Effector memory CD4-positive, alpha-beta T cell (primary cell): Measurements from ENCODE around the gene COL21A1.

Experiments used
- DNase-seq, 3 donors: peaks; one replicate each; pipeline ENCODE4 v3.0.0-alpha.2; 2020
- H3K27ac ChIP-seq: 2 replicates; pipeline ENCODE4 v1.7.0; 2013; ENCODE audit warnings: mild to moderate bottlenecking, low read length, moderate library complexity; ENCODE audit not compliant: insufficient read depth, poor library complexity, severe bottlenecking
- H3K27me3 ChIP-seq: replicated peaks from 2 replicates; pipeline ENCODE4 v1.7.0; 2013; ENCODE audit warnings: mild to moderate bottlenecking, low read length; ENCODE audit not compliant: insufficient read depth, control insufficient read depth, poor library complexity, severe bottlenecking
- H3K36me3 ChIP-seq: 2 replicates; pipeline ENCODE4 v1.7.0; 2013; ENCODE audit warnings: mild to moderate bottlenecking, low read length, moderate library complexity; ENCODE audit not compliant: control insufficient read depth, insufficient read depth
- H3K4me1 ChIP-seq: 2 replicates; pipeline ENCODE4 v1.7.0; 2013; ENCODE audit warnings: low read length, mild to moderate bottlenecking; ENCODE audit not compliant: control insufficient read depth, insufficient read depth, poor library complexity, severe bottlenecking
- H3K4me3 ChIP-seq: 2 replicates; pipeline ENCODE4 v1.7.0; 2013; ENCODE audit warnings: low read length, low read depth, mild to moderate bottlenecking; ENCODE audit not compliant: insufficient read depth, poor library complexity, severe bottlenecking
- H3K9me3 ChIP-seq: 2 replicates; pipeline ENCODE4 v1.7.0; 2013; ENCODE audit warnings: mild to moderate bottlenecking, low read length, moderate library complexity; ENCODE audit not compliant: control insufficient read depth

The COL21A1 gene

DNA sequence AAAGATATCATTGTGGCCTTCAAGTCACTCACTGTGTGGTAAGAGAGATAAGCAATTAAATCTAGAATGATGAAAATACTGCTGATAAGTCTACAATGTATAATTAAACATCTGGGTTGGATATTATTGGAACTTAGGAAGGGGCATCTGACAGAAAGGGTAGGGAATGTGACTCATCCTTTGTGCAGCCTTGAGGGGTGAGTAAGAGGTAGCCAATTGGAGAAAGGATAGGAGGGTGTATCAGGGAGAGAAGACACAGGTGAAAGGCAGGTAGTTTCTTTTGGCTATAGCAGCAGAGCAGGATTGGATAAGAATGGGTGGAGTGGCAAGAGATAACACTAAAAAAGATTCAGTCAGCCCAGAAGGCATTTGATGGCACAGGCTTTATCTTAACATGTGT, 182.0 kb downstream of the COL21A1 start:
- no peak overlapping the region for H3K4me3 ChIP-seq
- H3K27ac ChIP-seq, result no peak overlapping the region
- H3K27me3 ChIP-seq, result no peaks in the 10 kb centered on the region
- DNase-seq, result no peak
- no peaks in the 10 kb centered on the region for H3K9me3 ChIP-seq
- no peaks in the 10 kb centered on the region for H3K36me3 ChIP-seq
- H3K4me1 ChIP-seq, result no peaks in the 10 kb centered on the region

DNA sequence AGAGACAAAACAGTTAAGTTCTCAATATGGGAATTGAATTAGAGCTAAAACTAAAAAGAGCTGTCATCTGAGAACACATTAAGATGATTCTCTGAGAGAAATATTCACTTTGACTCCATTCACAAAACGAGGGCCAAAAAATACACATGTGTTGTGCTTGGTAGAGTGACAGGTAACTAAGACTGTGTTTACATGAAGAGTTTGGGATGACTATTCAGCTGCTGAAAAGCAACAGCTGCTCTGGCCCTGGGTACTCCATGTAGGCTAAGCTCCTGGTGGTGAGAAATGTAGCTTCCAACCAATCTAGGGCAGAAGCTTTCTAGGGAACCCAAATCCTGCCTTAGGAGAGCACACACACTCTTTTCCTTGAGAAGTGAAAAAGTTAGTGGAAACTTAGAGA, 184.5 kb downstream of the COL21A1 start:
- no peaks in the 10 kb centered on the region for H3K36me3 ChIP-seq
- H3K9me3 ChIP-seq, result no peaks in the 10 kb centered on the region
- no peaks in the 10 kb centered on the region for H3K27me3 ChIP-seq
- no peak overlapping the region for H3K4me3 ChIP-seq
- DNase-seq, result no peak
- H3K27ac ChIP-seq, result no peak overlapping the region
- no peaks in the 10 kb centered on the region for H3K4me1 ChIP-seq

DNA sequence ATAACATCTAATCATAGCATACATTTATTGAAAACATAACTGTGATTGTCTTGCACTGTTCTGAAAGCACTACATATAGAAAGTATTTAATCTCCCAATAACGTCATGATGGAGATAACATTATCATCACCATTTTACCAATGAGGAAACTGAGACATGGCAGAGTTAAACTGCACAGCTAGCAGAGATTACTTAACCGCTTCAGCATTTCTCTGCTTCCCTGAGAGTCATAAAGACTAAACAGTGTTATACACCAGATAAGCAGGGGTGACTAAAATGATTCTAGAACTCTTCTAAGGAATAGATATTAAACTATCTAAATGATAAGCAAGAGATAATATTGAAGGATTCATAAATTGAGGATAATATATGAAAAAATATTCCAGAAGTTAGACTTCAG, 188.7 kb downstream of the COL21A1 start:
- DNase-seq, result no peak
- no peak overlapping the region for H3K4me3 ChIP-seq
- H3K4me1 ChIP-seq, result no peaks in the 10 kb centered on the region
- no peaks in the 10 kb centered on the region for H3K36me3 ChIP-seq
- no peaks in the 10 kb centered on the region for H3K27me3 ChIP-seq
- no peaks in the 10 kb centered on the region for H3K9me3 ChIP-seq
- H3K27ac ChIP-seq, result no peak overlapping the region

DNA sequence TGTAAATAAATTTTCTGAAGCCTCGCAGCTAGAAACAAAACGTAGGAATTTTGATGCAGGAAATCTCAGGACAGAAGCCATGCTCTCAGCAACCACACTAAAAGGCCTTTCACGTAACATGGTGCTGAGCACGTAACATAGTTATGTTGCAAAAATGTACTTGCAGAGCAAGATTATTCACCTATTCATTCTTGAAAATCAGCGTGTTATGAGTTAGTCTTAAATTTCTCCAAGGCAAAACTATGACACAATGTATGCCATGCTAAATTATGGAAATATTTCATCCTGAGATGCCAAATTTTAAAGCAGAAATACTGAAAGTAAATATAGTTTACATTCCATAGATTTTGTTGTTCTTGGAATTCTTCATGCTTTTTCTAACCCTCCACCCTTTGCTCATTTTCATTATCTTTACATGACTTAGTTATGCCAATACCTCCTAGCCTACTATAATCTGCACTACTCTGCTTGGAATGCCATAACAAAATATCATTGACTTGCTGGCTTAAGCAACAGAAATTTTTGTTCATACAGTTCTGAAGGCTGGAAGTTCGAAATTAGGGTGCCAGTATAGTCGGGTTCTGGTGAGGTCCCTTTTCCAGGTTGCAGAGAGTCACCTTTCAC, 192.2 kb downstream of the COL21A1 start:
- H3K27me3 ChIP-seq, result no peaks in the 10 kb centered on the region
- no peak overlapping the region for H3K27ac ChIP-seq
- DNase-seq, result no peak
- no peaks in the 10 kb centered on the region for H3K4me1 ChIP-seq
- no peaks in the 10 kb centered on the region for H3K36me3 ChIP-seq
- H3K9me3 ChIP-seq, result no peaks in the 10 kb centered on the region
- no peak overlapping the region for H3K4me3 ChIP-seq

DNA sequence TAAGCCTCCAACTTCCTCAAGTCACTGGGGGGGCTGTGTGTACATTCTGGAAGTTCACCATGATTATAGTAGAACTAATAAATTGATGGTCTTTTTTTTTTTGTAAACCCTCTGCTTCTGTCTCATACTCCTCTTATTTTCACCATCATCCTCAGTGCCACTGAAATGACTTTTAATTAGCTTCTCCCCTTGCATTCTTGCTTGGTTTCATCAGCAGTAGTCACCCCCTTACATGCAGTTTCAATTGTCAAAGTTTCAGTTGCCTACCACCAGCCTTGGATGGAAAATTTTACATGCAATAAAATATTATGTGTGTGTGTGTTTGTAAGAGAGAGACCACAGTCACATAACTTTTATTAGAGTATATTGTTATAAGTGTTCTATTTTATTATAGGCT, 196.2 kb downstream of the COL21A1 start:
- H3K9me3 ChIP-seq, result no peaks in the 10 kb centered on the region
- no peaks in the 10 kb centered on the region for H3K4me1 ChIP-seq
- no peaks in the 10 kb centered on the region for H3K36me3 ChIP-seq
- H3K27me3 ChIP-seq, result no peaks in the 10 kb centered on the region
- H3K4me3 ChIP-seq, result no peak overlapping the region
- no peak overlapping the region for H3K27ac ChIP-seq
- DNase-seq, result no peak

DNA sequence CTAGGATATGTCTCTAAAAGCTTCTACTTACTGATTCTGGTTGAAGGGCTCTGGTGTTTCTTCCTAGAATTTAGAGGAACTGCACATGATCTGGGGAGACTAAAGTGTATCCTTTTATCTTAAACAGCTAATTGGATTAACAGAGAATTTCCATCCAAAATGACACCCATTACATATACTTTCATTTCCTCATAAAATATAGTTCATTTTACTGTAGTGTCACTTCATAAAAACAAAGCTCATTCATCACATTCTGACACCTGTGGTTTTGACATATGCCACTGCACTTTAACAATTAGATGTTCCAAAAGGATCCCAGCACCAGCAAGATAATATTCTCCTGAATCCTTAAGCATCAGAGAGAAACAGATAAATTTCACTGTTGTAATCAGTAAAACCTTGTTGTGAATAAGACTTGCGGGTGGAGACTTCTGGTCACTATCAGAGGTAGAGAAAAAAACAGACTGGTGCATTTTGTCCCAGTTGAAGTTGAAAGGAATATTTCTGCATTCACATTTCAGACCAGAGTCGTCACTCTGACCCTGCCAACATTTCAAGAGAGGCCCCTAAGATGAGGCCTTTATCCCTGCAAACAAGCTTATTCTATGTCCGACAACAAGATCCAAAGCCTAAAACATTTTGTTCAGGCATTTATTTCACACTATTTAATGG, 196.7 kb downstream of the COL21A1 start:
- Histone ChIP-seq H3K27me3 (no peaks in the 10 kb centered on the region), H3K36me3 (no peaks in the 10 kb centered on the region), H3K9me3 (no peaks in the 10 kb centered on the region), H3K4me1 (no peaks in the 10 kb centered on the region), H3K27ac (no peak overlapping the region), H3K4me3 (no peak overlapping the region)
- no peak for DNase-seq

DNA sequence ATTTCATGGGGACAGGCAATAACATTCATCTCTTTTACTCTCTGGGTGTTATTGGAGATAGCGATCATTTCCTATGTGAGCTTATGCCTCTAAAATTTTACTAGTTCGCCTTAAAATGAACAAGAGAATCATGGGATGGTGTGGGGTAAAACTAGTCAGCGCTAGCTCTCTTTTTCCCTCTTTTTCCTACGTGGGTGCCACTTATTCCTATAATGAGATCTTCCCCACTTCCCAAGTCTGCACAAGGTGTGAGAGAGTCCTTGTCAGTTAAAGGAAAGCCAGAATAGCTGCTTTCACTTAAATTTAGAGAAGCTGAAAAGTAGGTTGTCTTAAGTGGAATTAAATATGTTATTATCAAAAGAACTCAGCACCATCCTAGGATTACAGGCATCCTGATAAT, 198.8 kb downstream of the COL21A1 start:
- H3K27ac ChIP-seq, result no peak overlapping the region

DNA sequence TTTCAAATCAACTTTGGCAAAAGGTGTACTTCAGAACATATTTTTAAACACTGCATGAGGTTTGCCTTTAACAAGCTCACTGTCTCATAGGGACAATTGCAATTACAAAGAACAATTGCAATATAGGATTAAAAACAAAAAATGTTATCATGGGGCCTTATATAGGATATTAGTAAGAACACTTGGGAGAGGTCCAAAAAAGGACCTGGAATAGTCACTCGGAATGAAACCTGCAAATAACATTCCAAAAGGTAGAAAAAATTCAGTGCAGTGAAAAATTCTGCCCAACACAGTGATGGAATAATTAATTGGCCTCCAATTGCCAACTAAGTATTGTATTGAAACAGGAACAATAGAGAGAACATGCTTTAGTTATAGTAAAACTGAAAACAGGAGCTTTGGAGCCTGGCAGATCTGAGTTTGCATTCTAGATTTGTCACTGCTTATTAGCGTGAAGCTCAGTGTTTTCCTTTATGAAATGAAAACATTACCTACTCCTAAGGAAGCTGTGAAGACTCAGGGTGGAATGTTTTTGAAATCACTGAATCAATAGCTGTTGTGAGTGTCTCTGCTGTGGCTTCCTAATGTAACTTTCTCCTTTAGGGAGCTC, 199.3 kb downstream of the COL21A1 start:
- Histone ChIP-seq H3K4me3 (no peak overlapping the region), H3K4me1 (no peaks in the 10 kb centered on the region), H3K27ac (no peak overlapping the region)

More for the DNA sequence above, 198.8 kb downstream of the COL21A1 start:
- H3K27me3 ChIP-seq, result no peaks in the 10 kb centered on the region
- H3K9me3 ChIP-seq, result no peaks in the 10 kb centered on the region
- no peak overlapping the region for H3K4me3 ChIP-seq
- DNase-seq, result no peak
- H3K4me1 ChIP-seq, result no peaks in the 10 kb centered on the region
- no peaks in the 10 kb centered on the region for H3K36me3 ChIP-seq

DNA sequence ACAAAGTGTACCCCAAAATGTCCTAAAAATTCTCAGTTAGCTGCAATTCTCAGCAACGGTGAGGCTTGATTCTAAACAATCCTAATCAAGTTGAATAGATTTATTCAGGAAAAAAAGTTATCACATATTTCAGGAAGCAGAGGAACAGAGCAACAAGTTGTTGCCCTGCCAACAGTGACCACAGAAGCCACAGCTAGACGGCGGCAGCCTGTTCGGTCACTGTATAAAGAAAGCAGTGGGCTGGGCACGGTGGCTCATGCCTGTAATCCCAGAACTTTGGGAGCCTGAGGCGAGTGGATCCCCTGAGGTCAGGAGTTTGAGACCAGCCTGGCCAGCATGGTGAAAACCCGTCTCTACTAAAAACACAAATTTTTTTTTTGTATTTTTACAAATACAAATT, 200.8 kb downstream of the COL21A1 start:
- H3K4me1 ChIP-seq, result no peaks in the 10 kb centered on the region
- no peaks in the 10 kb centered on the region for H3K27me3 ChIP-seq
- no peaks in the 10 kb centered on the region for H3K36me3 ChIP-seq
- no peaks in the 10 kb centered on the region for H3K9me3 ChIP-seq
- DNase-seq, result no peak
- H3K4me3 ChIP-seq, result no peak overlapping the region
- H3K27ac ChIP-seq, result no peak overlapping the region

More for the DNA sequence above, 199.3 kb downstream of the COL21A1 start:
- no peaks in the 10 kb centered on the region for H3K27me3 ChIP-seq
- no peaks in the 10 kb centered on the region for H3K9me3 ChIP-seq
- no peaks in the 10 kb centered on the region for H3K36me3 ChIP-seq
- no peak for DNase-seq

DNA sequence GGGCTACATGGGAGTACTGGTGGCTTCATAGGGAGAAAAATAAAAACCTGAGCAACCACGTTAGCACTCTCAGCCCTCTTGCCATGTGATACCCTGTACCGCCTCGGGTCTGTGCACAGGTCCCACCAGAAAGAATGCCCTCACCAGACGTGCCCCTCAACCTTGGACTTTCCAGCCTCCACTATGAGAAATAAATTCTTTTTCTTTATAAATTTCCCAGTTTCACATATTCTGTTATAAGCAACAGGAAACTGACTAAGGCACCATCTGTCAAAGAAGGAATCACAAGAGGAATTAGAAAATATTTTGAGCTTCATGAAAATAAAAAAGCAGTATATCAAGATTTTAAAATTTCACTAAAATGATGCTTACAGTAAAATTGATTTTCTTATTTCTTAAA, 203.6 kb downstream of the COL21A1 start:
- Histone ChIP-seq H3K9me3 (no peaks in the 10 kb centered on the region), H3K4me3 (no peak overlapping the region), H3K27me3 (no peaks in the 10 kb centered on the region), H3K36me3 (no peaks in the 10 kb centered on the region), H3K27ac (no peak overlapping the region), H3K4me1 (no peaks in the 10 kb centered on the region)
- DNase-seq, result no peak
